H9 (cell line): ENCODE data around the gene ZNF318. TPM values are rescaled to one million over a fixed set of nuclear protein-coding genes. Genes with fewer than 3 reads are reported as not detected.
"Not testable (repeated sequence)": the region's sequence is repeated elsewhere in the genome, so short reads cannot be mapped to it uniquely, and the experiment has no call there.

Experiments
- DNase-seq: peaks from one replicate; pipeline ENCODE4 v3.0.0-alpha.2; 2017
- H2AFZ ChIP-seq: one replicate; pipeline ENCODE4 v1.6.1; 2013; ENCODE audit warnings: mild to moderate bottlenecking, low read length, control low read depth, moderate library complexity
- H2AK5ac ChIP-seq: 2 replicates; pipeline ENCODE4 v1.6.1; 2013; ENCODE audit warnings: low read length, control low read depth, mixed read lengths; ENCODE audit not compliant: insufficient read length
- H2BK120ac ChIP-seq: one replicate; pipeline ENCODE4 v1.6.1; 2013; ENCODE audit warnings: low read depth, mild to moderate bottlenecking, low read length, control low read depth, inconsistent platforms; ENCODE audit not compliant: poor library complexity, severe bottlenecking
- H2BK12ac ChIP-seq: 2 replicates; pipeline ENCODE4 v1.6.1; 2013; ENCODE audit warnings: low read length, control low read depth, mixed read lengths, low read depth; ENCODE audit not compliant: insufficient read length
- H2BK15ac ChIP-seq: 2 replicates; pipeline ENCODE4 v1.6.1; 2013; ENCODE audit warnings: low read depth, low read length, control low read depth
- H2BK20ac ChIP-seq: one replicate; pipeline ENCODE4 v1.6.1; 2013; ENCODE audit warnings: low read depth, mild to moderate bottlenecking, low read length, control low read depth, inconsistent platforms; ENCODE audit not compliant: poor library complexity, severe bottlenecking
- H2BK5ac ChIP-seq: 2 replicates; pipeline ENCODE4 v1.6.1; 2013; ENCODE audit warnings: low read length, control low read depth, mixed read lengths; ENCODE audit not compliant: insufficient read length
- H3K14ac ChIP-seq: 2 replicates; pipeline ENCODE4 v1.6.1; 2013; ENCODE audit warnings: low read length, control low read depth; ENCODE audit not compliant: insufficient read depth
- H3K18ac ChIP-seq: 2 replicates; pipeline ENCODE4 v1.6.1; 2013; ENCODE audit warnings: low read depth, mild to moderate bottlenecking, mixed read lengths, low read length, control low read depth; ENCODE audit not compliant: insufficient read length
- H3K23ac ChIP-seq: 2 replicates; pipeline ENCODE4 v1.6.1; 2013; ENCODE audit warnings: low read length, control low read depth, mixed read lengths, low read depth; ENCODE audit not compliant: insufficient read length
- H3K23me2 ChIP-seq: 2 replicates; pipeline ENCODE4 v1.6.1; 2013; ENCODE audit warnings: low read depth, mild to moderate bottlenecking, mixed read lengths, low read length, control low read depth; ENCODE audit not compliant: insufficient read length, poor library complexity, severe bottlenecking
- H3K27ac ChIP-seq: 2 replicates; pipeline ENCODE4 v1.5.1; 2013; ENCODE audit warnings: low read length, control low read depth, mixed read lengths, low read depth; ENCODE audit not compliant: insufficient read length
- H3K27me3 ChIP-seq: 2 replicates; pipeline ENCODE4 v1.6.1; 2013; ENCODE audit warnings: low read length, control low read depth, inconsistent platforms; ENCODE audit not compliant: insufficient read depth
- H3K4ac ChIP-seq: 2 replicates; pipeline ENCODE4 v1.6.1; 2013; ENCODE audit warnings: low read depth, mild to moderate bottlenecking, control low read depth, inconsistent platforms, low read length, moderate library complexity
- H3K4me1 ChIP-seq: 2 replicates; pipeline ENCODE4 v1.6.1; 2013; ENCODE audit warnings: low read length, control low read depth, inconsistent platforms; ENCODE audit not compliant: insufficient read depth
- H3K4me2 ChIP-seq: 2 replicates; pipeline ENCODE4 v1.6.1; 2013; ENCODE audit warnings: low read length, control low read depth, mixed read lengths; ENCODE audit not compliant: insufficient read length, insufficient read depth
- H3K56ac ChIP-seq: 2 replicates; pipeline ENCODE4 v1.6.1; 2013; ENCODE audit warnings: low read depth, mild to moderate bottlenecking, mixed read lengths, low read length, control low read depth; ENCODE audit not compliant: insufficient read length
- H3K79me1 ChIP-seq: 2 replicates; pipeline ENCODE4 v1.6.1; 2013; ENCODE audit warnings: low read depth, mild to moderate bottlenecking, moderate library complexity, low read length, control low read depth, inconsistent platforms; ENCODE audit not compliant: insufficient read depth, poor library complexity, severe bottlenecking
- H3K79me2 ChIP-seq: 2 replicates; pipeline ENCODE4 v1.6.1; 2013; ENCODE audit warnings: low read length, control low read depth, inconsistent platforms; ENCODE audit not compliant: insufficient read depth
- H3K9ac ChIP-seq: 2 replicates; pipeline ENCODE4 v1.6.1; 2013; ENCODE audit warnings: low read length, control low read depth, mixed read lengths; ENCODE audit not compliant: insufficient read length; ENCODE audit errors: extremely low read depth
- H3K9me3 ChIP-seq: one replicate; pipeline ENCODE4 v1.6.1; 2013; ENCODE audit warnings: low read depth, low read length, inconsistent platforms; ENCODE audit not compliant: control insufficient read depth
- H3T11ph ChIP-seq: one replicate; pipeline ENCODE4 v1.6.1; 2013; ENCODE audit warnings: mild to moderate bottlenecking, low read length, control low read depth, inconsistent platforms
- H4K20me1 ChIP-seq: one replicate; pipeline ENCODE4 v1.6.1; 2013; ENCODE audit not compliant: control insufficient read depth, insufficient read length, insufficient read depth
- H4K5ac ChIP-seq: 2 replicates; pipeline ENCODE4 v1.6.1; 2013; ENCODE audit warnings: low read depth, mild to moderate bottlenecking, mixed read lengths, low read length, control low read depth; ENCODE audit not compliant: insufficient read length
- H4K8ac ChIP-seq: replicated peaks from 2 replicates; pipeline ENCODE4 v1.6.1; 2013; ENCODE audit warnings: low read length, control low read depth, mixed read lengths, low read depth; ENCODE audit not compliant: insufficient read length
- H4K91ac ChIP-seq: 2 replicates; pipeline ENCODE4 v1.6.1; 2013; ENCODE audit warnings: low read depth, mild to moderate bottlenecking, moderate library complexity, mixed read lengths, low read length, control low read depth; ENCODE audit not compliant: insufficient read length
- H3K27ac Mint-ChIP-seq, 3 experiments: 2 replicates in 2 of 3; 3 replicates in 1 of 3; pipeline ENCODE4 v1.8.0; 2020 to 2021; ENCODE audit warnings: mixed read lengths in 3 of 3, mild to moderate bottlenecking in 1 of 3, moderate library complexity in 1 of 3
- H3K27me3 Mint-ChIP-seq: 2 replicates; pipeline ENCODE4 v1.8.0; 2021; ENCODE audit warnings: low read depth, mild to moderate bottlenecking, moderate library complexity, mixed read lengths
- H3K36me3 Mint-ChIP-seq, 3 experiments: 2 replicates in 2 of 3; 3 replicates in 1 of 3; pipeline ENCODE4 v1.8.0; 2020 to 2021; ENCODE audit warnings: low read depth in 3 of 3, mixed read lengths in 3 of 3; ENCODE audit not compliant: insufficient read depth in 1 of 3
- H3K4me1 Mint-ChIP-seq, 2 experiments: 2 replicates each; pipeline ENCODE4 v1.8.0; 2020; ENCODE audit warnings: mixed read lengths in 2 of 2
- H3K4me3 Mint-ChIP-seq, 2 experiments: 2 replicates in 1 of 2; 3 replicates in 1 of 2; pipeline ENCODE4 v1.8.0; 2020 to 2021; ENCODE audit warnings: mild to moderate bottlenecking in 2 of 2, mixed read lengths in 2 of 2, moderate library complexity in 1 of 2
- H3K9me3 Mint-ChIP-seq, 2 experiments: 2 replicates in 1 of 2; 3 replicates in 1 of 2; pipeline ENCODE4 v1.8.0; 2020; ENCODE audit warnings: mild to moderate bottlenecking in 2 of 2, mixed read lengths in 2 of 2, moderate library complexity in 1 of 2
- CTCF ChIP-seq: fragments of 200-600 bp; sonication (generic); conservative IDR thresholded peaks from 3 replicates; pipeline ENCODE4 v1.8.0; 2021; ENCODE audit warnings: antibody characterized with exemption, mild to moderate bottlenecking
- WGBS: extraction: QIAGEN DNeasy Blood & Tissue Kit; methylation state at CpG from one replicate; pipeline ENCODE4 v1.1.7; 2013; ENCODE audit warnings: missing lambda C conversion rate, low lambda C conversion rate, mixed read lengths; ENCODE audit not compliant: insufficient read length; ENCODE audit errors: extremely low coverage; 5-methylcytosine and 5-hydroxymethylcytosine counted together
- total RNA-seq: library from RNA; stranded (reverse); gene quantifications from 2 replicates; pipeline ENCODE4 v1.2.1, GENCODE V29; 2021

ZNF318 gene
- total RNA-seq, 1 experiment from 2014 or later, result 16.3 TPM

- Histone ChIP-seq H2BK120ac (no peak overlapping the region), H3K79me2 (no peaks in the 10 kb centered on the region), H3K14ac (no peak overlapping the region), H2BK5ac (no peak overlapping the region), H3K4me2 (no peak overlapping the region), H3K23me2 (peaks cover 3% of the 10 kb centered on the region), H2AFZ (no peak overlapping the region), H3K9ac (no peak overlapping the region), H3K27ac (no peak overlapping the region), H3K9me3 (no peaks in the 10 kb centered on the region), H4K91ac (no peak overlapping the region), H3K56ac (no peak overlapping the region), H4K20me1 (no peaks in the 10 kb centered on the region), H3K23ac (no peak overlapping the region), H3K79me1 (no peaks in the 10 kb centered on the region), H3K4me1 (0 out of 2 replicates have a peak, but pooled peaks cover 2% of the 10 kb centered on the region), H4K5ac (no peak overlapping the region), H3K27me3 (no peaks in the 10 kb centered on the region), H3K4ac (no peak overlapping the region), H2BK20ac (no peak overlapping the region), H2BK15ac (no peak overlapping the region), H4K8ac (no peak overlapping the region), H3T11ph (no peak overlapping the region), H2AK5ac (no peak overlapping the region), H3K18ac (no peak overlapping the region), H2BK12ac (no peak overlapping the region)
- no peak overlapping the region for H3K27ac Mint-ChIP-seq
- peaks cover 12 to 15% of the 10 kb centered on the region in 2 experiments for H3K4me1 Mint-ChIP-seq
- no peaks in the 10 kb centered on the region for H3K9me3 Mint-ChIP-seq
- H3K27me3 Mint-ChIP-seq, result peaks cover 5% of the 10 kb centered on the region; the same call in 1 of the 2 replicates
- WGBS, result no CpG with 5 or more reads among the region's 5 CpGs
- no peaks in the 10 kb centered on the region for H3K36me3 Mint-ChIP-seq
- no peak for TF ChIP-seq CTCF
- no peak for DNase-seq
- no peak overlapping the region for H3K4me3 Mint-ChIP-seq
Observed at GRCh38 chr6:43373252-43373875, 3.9 kb upstream of the ZNF318 start.

GRCh38 chr6:43370003-43370580, 645 bp upstream of the ZNF318 start:
- not testable (repeated sequence) for H3K23ac ChIP-seq, H3T11ph ChIP-seq, DNase-seq, H4K91ac ChIP-seq, H2BK20ac ChIP-seq, H3K14ac ChIP-seq, H3K36me3 Mint-ChIP-seq, H3K56ac ChIP-seq, H4K20me1 ChIP-seq, H3K27me3 ChIP-seq, H3K79me2 ChIP-seq, H2AFZ ChIP-seq, H4K8ac ChIP-seq, H3K9me3 Mint-ChIP-seq, H3K18ac ChIP-seq, H2BK5ac ChIP-seq, H2BK120ac ChIP-seq, H3K4ac ChIP-seq, H3K23me2 ChIP-seq, H3K27ac ChIP-seq, H3K4me1 ChIP-seq, H2BK12ac ChIP-seq, H4K5ac ChIP-seq, H3K79me1 ChIP-seq, H2BK15ac ChIP-seq, H3K9me3 ChIP-seq, H3K9ac ChIP-seq, H2AK5ac ChIP-seq
- H3K4me3 Mint-ChIP-seq, result peak overlapping the region; percentile 69 to 81
- H3K27ac Mint-ChIP-seq, result peak overlapping the region; percentile 74 to 92 (median 74); a peak in 3 of 7 replicates
- peak overlapping the region; percentile 16 for H3K4me2 ChIP-seq
- H3K4me1 Mint-ChIP-seq, result peaks cover 17 to 22% of the 10 kb centered on the region in 2 experiments
- no CpG with 5 or more reads among the region's 16 CpGs for WGBS
- H3K27me3 Mint-ChIP-seq, result peaks cover 20% of the 10 kb centered on the region
